GM19043 (cell line): ENCODE data around the gene GALNT9.

Experiments
- ATAC-seq: cut with Tn5 transposase; IDR thresholded peaks from one replicate; pipeline ENCODE4 v1.9.1; 2021; ENCODE audit warnings: low read depth; ENCODE audit not compliant: unreplicated experiment

The GALNT9 gene

DNA sequence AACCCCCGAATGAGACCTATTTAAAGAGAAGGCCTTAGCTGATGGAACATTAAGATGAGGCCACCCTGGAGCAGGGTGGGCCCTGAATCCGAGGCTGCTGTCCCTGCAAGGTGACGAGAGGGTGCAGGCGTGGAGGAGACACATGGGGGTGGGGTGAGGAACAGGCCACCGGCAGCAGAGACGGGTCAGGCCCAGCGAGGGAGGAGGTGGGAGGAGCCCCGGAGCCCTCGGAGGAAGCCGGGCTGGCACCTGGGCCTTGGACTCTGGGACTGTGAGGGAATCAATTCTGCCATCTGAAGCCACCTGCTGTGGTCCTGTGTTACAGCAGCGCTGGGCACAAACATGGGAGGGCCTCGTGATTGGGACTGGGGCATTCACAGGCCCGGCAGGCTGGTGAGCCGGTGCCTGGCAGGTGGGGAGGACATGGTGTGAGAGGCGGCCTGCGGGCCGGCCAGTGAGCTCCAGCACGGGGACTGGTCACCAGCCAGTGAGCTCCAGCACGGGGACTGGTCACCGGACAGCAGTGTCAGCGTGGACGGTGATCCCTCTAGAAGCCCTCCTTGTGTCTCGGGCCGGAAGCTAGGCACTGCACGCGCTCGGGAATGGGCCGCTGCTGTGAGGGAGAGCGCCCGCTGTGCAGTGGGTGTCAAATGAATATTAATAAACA is 138.4 kb downstream of the GALNT9 start:
- ATAC-seq, result no peak

DNA sequence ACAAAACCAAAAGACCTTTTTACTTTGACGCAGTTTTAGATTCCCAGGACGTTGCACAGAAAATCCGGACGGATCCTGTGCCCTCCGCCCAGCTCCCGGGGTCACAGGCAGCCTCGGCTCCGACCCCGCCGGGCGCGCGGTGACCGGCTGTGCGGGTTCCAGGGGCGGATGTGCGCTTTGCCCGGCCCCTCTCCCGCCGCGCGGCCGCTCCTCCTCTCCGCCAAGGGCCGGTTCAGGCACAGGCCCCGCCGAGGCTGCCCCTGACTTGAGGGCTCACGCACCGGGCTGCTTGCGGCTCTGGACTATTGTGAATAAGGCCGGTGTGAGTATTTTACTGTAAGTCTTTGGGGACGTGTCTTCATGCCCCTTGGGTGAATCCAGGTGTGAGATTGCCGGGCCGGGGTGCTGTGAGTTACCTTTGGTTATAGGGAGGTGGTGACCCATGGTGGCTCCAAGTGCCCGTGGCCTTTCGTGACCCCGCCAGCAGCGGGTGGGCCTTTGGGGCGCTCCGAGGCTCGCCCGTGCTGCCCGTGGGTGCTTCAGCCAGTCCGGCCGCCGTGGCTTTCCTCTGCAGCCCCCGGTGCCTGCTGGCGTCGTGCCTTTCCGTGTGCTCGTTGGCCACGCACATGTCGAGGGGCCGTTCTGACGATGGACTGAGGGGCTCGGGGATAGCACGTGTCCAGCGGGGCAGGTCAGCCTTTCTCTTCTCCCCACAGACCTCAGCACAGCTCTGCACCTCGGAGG is 139.2 kb downstream of the GALNT9 start:
- ATAC-seq, result peak; percentile 19

DNA sequence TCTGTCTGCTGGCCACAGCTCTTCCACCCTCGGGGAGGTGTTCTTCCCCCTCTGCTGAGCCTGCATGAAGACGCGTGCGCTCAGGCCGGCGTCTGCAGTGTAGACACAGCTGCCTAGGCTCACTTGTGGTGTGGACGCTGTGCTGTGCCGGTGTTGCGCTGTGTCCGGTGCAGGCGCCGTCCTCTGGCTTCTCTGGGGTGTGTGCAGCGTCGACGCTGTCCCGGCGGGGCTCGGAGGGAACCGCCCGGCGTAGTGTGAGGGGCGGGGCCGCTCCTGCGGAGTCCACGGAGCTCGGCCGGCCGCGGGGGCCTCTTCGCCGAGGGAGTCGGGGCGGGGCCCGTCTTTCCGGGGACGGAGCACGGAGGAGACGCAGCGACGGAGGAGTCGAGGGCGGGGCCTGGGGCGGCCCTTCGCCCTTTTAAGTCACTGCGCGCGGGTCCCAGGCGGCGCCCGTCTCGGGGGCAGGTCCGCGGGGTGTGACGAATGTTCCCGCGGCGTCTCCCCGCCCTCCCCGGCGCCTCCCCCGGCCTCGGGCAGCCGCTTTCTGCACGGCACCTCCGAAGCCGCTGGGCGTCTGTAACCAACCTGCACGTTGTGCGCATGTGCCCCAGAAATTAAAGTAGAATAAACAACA is 139.9 kb downstream of the GALNT9 start:
- peak; percentile 93 for ATAC-seq

DNA sequence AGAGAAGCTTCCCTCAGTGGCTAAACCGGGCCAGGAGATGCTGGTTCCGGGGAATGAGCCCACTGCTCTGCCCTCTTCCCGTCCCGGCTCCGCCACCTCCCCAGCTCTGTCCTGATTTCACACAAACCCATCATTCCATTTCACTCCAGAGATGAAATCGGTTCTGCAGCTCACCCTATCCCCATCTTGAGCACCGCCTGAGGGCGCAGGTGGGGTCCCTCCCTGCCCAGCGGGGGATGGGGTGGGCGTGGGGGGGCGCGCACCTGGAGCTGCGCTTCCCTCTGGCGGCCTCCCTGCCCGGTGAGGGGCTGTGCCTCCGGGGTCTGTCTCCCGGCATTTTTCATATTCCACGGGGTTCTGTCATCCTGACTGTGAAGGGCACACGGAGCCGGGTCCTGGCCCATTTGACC is 140.5 kb downstream of the GALNT9 start:
- no peak for ATAC-seq

DNA sequence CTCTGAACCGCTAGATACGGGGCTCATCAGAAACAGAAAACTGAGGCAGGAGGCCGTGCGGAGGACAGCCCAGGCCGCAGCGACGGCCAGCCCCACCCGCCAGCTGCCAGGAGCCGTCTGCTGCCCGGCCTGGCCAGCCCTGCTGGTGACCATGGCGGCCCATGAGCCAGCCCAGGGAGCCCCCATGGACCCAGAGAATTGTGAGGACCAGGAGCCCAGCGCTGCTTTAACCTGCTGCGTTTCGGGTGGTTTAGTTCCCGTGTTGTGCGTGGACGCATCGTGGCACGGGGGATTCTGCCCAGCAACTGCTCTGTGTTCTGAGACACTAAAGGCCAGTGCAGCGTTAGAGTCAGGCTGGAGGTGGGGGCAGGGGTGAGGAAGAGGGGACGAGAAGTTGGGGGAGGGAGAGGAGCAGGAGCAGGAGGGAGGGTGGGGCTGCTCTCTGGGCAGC is 140.9 kb downstream of the GALNT9 start:
- ATAC-seq, result no peak

DNA sequence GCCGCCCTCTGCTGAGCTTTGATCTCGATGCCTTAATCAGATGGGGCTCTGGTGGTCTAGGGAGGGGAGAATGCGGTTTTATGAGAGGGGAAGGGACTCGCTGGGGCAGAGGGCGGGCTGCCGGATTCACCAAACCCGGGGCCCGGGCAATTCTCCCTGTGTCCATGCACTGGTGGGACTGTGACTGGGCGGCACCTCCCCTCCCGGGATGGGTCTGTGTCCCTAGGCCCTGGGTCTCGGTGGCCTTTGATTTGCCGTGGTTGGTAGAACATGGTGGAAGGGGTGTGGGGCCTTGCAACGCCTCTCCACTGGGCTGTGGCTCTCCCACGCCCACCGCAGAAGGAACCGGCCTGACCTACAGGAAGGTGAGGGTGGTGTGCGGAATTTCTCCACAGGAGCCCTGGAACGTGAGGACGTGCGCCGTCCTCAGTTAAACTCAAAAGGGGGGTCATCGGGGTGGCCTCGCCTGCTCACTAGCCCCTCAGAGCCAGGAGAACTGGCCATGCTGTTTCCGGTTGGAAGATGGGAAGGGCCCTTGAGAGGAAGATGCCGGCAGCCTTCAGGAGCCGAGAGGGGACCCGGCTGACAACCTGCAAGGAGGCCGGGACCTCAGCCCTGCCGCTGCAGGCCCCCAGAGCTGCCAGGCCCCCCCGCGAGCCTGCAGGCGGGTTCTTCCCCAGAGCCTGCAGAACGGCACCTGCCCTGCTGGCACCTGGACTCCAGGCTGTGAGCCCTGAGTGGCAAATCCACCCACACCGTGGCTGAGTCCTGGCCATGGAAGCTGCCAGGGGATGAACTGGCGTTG is 141.5 kb downstream of the GALNT9 start:
- no peak for ATAC-seq

DNA sequence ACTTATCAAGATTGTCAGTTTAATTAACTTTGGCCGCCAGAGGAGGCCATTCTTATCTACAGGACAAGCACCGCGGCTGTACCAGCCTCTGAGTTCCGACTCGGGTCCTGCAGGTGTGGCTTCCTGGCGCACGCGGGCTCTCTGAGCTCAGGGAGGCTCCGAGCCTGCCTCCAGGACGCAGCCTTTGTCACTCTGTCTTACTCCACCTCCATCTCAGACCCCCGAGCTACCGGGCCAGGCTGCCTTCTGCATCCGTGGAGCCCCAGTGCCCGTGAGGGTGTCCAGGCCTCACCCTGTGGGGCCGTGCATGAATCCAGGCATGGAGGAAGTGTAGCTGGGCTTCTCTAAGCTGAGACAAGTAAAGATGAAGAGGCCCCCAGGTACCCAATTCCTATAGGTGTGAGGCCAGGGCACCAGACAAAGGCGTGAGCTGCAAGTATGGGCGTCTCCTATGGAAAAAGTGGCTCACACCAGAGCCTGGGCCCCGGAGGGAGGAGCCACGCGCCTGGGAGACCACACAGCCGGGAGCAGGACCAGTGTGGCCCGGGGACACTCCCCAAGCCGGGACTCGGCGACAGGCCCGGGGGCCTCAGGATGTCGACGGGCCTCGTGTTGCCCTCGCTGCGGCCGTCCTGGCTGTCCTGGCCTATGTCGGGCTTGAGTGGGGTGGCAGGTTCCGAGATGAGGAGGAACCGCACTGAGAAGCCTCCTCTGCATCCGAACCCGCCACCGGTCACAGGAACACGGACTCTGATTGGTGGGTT is 142.3 kb downstream of the GALNT9 start:
- ATAC-seq, result no peak

DNA sequence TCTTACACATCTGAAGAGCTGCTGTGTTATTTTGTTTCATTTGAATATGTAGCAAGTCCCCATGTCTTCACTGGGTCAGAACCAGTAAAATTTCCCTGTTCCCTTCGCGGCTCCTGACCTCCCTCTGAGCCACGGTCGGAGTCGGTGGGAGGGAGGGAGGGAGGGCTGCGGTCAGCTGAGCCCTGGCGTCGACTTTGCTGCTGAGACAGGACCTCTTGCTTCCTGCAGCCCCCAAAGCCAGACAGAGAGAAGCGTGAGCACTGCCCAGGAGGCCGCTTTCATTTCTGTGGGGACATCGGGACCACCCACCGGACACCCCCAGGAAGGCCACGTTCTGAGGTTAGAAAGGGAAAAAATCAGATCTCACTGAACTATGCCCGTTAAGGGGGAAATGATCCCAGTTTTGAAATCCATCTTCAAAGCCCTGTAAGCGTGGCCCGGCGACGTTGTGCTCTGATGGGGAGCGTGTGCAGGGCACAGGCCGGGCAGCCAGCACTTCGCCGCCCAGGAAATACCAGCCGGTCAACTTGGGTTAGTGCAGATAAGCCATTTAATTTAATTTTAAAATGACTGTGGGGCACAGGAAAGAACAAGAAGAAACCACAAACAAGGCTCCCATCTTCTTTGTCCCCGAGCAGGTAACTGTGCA is 143.1 kb downstream of the GALNT9 start:
- no peak for ATAC-seq

DNA sequence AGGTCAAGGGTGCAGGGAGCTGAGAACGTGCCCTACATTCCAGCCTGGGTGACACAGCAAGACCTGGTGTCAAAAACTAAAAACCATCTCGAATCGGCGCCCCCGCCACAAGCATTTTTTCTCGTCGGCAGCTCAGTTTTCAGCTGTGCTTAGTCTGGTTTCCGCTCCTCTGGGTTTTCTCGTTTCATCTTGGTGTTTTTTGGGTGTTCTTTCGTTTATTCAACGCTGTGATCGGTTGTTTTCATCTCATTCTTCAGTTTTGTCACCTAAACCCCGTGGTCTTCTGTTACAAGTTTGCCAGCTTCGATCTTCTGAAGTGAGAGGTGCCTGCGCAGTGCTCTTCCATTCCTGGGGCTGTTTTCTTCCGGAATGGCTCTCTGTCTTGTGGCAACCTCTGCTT is 143.7 kb downstream of the GALNT9 start:
- no peak for ATAC-seq

DNA sequence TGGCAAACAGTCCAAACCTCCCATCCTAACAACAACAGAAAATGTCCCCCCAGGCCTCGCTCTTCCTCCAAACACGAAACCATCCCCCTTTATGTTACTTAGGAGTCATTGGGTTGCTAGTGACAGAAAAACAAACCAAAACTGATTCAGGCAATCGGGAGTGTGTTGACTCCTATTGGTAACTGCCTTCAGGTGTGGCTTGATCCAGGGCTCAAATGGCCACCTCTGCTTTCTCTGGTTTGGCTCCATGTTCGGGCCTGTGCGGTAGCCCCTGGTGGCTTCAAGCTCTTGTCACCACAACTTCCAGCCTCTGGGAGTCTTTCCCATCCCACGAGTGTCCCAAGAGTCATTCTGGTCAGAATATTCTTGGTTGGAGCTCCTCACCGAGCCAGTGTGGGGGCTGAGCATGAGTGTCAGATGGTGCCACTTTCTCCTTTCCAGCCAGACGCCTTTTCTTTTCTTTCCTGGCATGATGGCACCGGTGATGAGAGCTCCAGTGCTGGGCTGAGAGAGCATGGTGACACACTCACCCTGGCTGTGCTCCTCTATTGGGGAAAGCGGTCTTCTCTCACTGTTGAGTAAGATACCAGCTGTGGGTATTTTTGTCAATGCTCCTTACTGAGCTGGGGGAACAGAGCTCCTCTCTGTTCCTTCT is 146.6 kb downstream of the GALNT9 start:
- no peak for ATAC-seq

DNA sequence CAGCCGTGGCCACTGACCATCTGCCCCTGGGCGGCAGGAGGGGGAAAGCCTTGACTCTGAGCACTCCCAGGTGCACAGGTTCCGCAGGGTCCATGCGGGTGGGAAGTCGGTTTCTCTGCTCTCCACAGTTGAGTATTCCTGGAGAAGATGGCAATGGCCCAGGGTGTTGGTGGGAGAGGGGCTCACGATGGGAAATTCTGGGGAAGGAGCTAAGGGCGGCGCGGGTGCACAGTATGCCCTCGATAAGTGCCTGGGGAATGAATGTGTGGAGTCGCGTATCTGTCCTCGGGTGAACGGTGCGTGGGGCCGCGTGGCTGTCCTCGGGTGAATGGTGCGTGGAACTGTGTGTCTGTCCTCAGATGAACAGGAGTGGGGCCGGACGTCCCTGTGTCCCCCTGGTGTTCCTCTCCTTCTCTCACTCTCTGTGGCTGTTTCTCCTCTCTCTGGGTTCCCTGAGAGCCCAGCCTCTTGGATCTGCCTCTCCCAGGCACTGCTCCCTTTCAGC is 147.1 kb downstream of the GALNT9 start:
- no peak for ATAC-seq

DNA sequence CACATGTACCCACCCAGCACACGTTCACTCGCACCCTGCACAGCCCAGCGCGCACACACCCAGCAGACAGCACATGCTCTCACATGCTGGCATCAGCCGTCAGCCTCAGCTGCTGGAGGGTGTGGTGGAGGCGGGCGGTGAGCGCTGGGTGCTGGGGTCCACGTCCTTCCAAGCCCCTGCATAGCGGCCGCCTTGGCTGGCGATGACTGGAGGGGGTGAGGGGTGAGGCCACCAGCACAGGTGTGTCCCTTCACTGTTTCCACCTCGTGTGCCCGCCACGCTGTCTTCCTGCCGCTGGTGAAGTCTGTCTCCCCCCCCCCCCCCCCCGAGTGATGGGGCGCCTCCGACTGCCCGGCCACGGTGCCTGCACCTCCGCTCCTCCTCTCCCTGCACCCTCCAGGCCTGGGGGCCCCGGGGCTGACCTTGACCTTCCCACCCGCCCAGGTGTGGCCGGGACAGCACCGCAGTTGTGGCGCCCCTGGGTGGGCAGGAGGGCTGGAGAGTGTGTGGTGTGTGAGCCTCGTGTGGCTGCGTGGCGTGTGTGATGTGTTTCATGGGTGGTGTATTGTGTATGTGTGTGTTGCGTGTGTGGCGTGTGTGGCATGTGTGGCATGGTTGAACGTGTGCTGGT is 147.7 kb downstream of the GALNT9 start:
- ATAC-seq, result no peak

DNA sequence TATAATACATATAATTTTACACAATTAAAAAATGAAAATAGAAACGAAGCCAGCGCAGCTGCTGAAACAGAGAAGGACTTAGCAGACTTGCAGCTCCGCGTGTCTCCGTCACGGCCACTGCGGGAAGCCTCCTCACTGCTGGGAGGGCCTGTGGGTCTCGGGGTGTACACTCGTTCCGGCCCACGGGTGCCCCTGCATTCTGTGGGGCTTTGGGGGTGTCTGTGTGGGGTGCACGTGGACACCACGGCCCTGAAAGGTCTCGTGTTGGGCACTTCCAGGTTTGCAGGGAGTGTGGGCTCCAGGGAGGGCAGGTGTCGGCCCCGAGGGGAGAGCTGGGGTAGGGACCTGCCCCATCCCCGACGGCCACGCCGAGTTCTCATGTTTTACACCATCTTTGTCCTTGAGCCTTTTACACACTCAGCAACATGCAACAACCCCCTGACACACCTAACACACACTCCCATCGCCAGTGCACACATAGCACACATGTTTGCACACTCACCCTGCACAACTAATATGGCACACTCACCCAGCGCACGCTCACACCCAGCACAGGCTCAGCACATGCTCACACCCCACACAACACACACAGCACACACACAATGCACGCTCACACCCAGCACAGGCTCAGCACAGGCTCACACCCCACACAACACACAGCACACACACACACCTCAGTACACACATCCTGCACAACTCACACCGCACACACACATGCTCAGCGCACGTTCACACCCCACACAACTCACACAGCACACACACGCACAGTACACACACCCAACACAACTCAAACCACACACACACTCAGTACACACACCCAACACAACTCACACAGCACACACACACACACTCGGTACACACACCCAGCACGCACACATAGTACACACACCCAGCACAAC is 148.5 kb downstream of the GALNT9 start:
- ATAC-seq, result no peak

DNA sequence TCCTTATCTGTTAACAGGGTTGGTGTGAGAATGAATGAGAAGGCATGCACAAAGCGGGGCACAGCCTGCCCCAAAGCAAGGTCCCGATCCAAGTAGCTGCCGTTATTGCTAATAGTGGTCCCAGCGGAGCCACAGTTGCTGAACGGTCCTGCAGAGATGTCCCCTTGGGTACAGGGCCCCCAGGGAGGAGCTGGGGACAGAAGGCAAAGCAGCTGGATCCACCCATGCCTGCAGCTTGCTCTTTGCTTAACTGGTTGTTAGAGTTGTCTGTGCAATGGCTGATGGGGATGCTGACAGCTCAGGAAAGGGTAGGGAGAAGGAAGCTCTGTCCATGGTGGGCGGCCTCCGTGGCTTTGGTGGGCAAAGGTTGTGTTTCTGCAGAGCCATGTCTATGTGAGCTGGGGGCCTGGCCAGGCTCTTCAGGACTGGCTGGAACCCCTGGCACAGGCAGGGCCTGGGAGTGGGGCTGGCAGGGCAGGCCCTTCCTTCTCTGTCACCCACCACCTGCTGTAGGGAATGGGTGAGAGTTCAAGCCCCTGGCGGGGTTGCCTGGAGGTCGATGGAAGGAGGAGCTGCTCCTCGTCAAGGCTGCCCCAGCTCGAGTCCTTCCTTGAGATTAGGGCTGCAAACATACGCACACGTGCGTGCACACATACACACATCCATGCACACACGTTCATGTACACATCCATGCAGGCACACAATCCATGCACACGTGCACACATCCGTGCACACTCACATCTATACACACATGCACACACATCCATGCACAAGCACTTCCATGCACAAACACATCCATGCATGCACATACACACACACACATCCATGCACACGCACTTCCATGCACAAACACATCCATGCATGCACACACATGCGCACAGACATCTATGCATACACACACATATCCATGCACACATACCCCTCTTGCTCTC is 149.7 kb downstream of the GALNT9 start:
- ATAC-seq, result no peak

DNA sequence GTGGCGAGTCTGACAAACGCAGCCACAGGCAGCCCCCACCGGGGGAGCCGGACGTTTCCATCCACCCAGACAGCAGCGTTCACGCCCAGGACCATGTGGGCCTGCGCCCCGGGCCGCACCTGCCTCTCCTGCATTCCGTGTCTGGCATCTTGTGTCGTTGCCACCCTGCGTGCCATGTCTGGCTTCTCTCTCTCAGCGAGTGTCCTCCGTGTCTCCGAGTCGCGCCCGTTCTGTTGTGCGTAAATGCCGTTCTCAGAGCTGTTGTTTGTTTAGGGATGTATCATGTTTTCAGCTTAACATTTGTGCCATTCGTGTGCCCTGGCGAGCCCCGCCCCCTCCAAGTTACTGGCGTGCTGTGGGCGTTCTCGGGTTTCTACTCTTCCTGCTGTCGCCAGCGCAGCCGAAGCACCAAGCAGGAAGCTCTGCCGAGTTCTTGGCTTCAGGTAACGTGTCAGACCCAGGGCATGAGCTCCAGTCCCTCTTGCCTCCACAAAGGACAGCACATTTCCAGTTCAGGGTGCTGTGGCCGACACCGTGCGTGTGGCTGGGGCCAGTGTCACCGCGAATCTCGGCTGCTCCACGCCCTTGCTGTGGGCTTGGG is 150.5 kb downstream of the GALNT9 start:
- ATAC-seq, result no peak

DNA sequence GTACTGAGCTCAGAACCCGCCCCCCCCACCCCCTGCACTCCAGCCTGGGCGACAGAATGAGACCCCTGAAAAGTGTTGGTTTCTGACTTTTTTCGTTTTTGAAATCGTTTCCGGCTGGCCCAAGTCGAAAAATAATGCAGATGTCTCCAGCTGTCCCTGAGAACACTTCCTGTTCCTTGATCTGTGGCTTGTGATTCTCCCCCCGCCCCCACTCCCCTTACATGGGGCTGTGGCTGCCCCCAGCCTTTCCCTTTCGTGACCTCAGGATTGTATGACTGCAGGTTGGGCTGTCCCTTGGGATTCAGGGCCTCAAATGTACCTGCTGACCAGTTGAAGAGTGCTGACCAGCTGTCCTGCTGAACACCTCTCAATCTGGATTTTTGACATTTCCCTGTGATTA is 151.1 kb downstream of the GALNT9 start:
- no peak for ATAC-seq
